Chondrocyte (in vitro differentiated cells): ENCODE measurements around the gene ERFL. TPM values are rescaled to one million over a fixed set of nuclear protein-coding genes. Genes with fewer than 3 reads are reported as not detected.

Experiments used
- DNase-seq: peaks from one replicate; pipeline ENCODE4 v3.0.0; 2021; ENCODE audit warnings: mixed read lengths, low spot score
- H3K27ac Mint-ChIP-seq: one replicate; pipeline ENCODE4 v1.8.0; 2021; ENCODE audit warnings: mild to moderate bottlenecking, moderate library complexity, mixed read lengths; ENCODE audit not compliant: unreplicated experiment
- H3K27me3 Mint-ChIP-seq: 2 replicates; pipeline ENCODE4 v1.8.0; 2021; ENCODE audit warnings: low read depth, mixed read lengths
- H3K36me3 Mint-ChIP-seq: 2 replicates; pipeline ENCODE4 v1.8.0; 2021; ENCODE audit warnings: low read depth, mixed read lengths
- H3K4me1 Mint-ChIP-seq: 2 replicates; pipeline ENCODE4 v1.8.0; 2021; ENCODE audit warnings: low read depth, mild to moderate bottlenecking, mixed read lengths
- H3K4me3 Mint-ChIP-seq: one replicate; pipeline ENCODE4 v1.8.0; 2021; ENCODE audit warnings: mild to moderate bottlenecking, moderate library complexity, mixed read lengths; ENCODE audit not compliant: unreplicated experiment
- H3K9me3 Mint-ChIP-seq: 2 replicates; pipeline ENCODE4 v1.8.0; 2021; ENCODE audit warnings: low read depth, mixed read lengths
- total RNA-seq: library from RNA; stranded (reverse); gene quantifications from 3 replicates; pipeline ENCODE4 v1.2.1, GENCODE V29; 2021
- TF ChIP-seq, protein P1 (sequence below): fragments of 200-600 bp; sonication (generic); IDR thresholded peaks from 2 replicates; pipeline ENCODE4 v1.5.0; 2021; ENCODE audit warnings: antibody characterized with exemption, mild to moderate bottlenecking, moderate library complexity

The ERFL gene
- total RNA-seq, 1 donor from 2014 or later: 0.35 TPM

DNA sequence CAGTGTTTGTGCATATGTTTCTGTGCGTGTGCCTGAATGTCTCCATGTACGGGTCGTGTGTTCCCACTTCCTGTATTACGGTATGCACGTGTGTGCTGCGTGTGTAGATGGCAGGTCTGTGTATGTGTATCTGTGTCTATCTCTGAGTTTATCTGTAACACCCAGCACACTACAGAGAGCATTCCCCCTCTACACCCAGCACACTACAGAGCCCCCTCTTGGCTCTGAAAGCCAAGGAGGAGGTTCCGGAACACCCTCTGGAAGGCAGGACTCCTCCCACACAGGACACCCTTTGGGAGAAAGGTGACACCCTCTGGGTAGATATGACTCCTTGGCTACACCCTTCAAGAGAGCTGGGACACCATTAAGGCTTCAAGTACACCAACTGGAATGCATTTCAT, 2.1 kb upstream of the ERFL start:
- Mint-ChIP-seq H3K27ac (no peak overlapping the region), H3K36me3 (peaks cover 3% of the 10 kb centered on the region), H3K9me3 (no peaks in the 10 kb centered on the region), H3K4me3 (no peak overlapping the region), H3K27me3 (peaks cover 54% of the 10 kb centered on the region), H3K4me1 (peaks cover 7% of the 10 kb centered on the region)
- TF ChIP-seq, protein P1, sequence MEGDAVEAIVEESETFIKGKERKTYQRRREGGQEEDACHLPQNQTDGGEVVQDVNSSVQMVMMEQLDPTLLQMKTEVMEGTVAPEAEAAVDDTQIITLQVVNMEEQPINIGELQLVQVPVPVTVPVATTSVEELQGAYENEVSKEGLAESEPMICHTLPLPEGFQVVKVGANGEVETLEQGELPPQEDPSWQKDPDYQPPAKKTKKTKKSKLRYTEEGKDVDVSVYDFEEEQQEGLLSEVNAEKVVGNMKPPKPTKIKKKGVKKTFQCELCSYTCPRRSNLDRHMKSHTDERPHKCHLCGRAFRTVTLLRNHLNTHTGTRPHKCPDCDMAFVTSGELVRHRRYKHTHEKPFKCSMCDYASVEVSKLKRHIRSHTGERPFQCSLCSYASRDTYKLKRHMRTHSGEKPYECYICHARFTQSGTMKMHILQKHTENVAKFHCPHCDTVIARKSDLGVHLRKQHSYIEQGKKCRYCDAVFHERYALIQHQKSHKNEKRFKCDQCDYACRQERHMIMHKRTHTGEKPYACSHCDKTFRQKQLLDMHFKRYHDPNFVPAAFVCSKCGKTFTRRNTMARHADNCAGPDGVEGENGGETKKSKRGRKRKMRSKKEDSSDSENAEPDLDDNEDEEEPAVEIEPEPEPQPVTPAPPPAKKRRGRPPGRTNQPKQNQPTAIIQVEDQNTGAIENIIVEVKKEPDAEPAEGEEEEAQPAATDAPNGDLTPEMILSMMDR: no peak
- DNase-seq: no peak

DNA sequence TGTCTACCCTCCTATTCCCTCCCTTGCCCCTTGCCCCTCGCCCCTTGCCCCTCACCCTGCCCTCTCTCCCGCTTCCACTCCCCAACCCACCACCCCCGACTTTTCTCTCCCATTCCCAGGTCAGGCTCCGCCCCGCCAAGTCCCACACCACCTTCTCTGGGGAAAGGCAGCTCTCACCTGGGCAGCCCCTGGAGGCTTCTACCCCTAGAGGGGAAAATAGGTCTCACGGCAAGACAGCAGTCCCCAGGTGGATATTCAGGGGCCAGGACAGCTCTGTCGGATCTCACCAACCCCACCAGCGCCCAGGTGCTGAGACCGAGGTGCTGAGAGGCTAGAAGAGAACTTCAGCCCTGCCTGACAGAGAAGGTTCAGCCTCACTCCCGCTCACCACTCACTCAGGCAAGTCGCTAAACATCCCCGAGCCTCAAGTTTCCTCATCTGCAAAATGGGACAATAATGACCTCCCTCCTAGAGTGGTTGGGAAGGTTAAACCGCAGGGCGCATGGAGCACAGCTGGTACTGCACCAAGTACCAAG, 1.4 kb upstream of the ERFL start:
- Mint-ChIP-seq H3K36me3 (peaks cover 3% of the 10 kb centered on the region), H3K9me3 (no peaks in the 10 kb centered on the region), H3K4me3 (no peak overlapping the region), H3K4me1 (peaks cover 7% of the 10 kb centered on the region), H3K27ac (no peak overlapping the region), H3K27me3 (peaks cover 48% of the 10 kb centered on the region)
- TF ChIP-seq, protein P1: no peak
- DNase-seq: no peak

GRCh38 chr19:41928754-41929535, 696 bp upstream of the ERFL start:
- Mint-ChIP-seq H3K4me3 (peak overlapping the region; percentile 59), H3K36me3 (peaks cover 3% of the 10 kb centered on the region), H3K27ac (no peak overlapping the region), H3K27me3 (peaks cover 43% of the 10 kb centered on the region), H3K4me1 (peaks cover 7% of the 10 kb centered on the region), H3K9me3 (no peaks in the 10 kb centered on the region)
- TF ChIP-seq, protein P1: peak; percentile 20
- DNase-seq: no peak

GRCh38 chr19:41927497-41928192, 604 bp downstream of the ERFL start:
- Mint-ChIP-seq H3K36me3 (peaks cover 3% of the 10 kb centered on the region), H3K27ac (no peak overlapping the region), H3K27me3 (peaks cover 39% of the 10 kb centered on the region), H3K9me3 (no peaks in the 10 kb centered on the region), H3K4me1 (peaks cover 7% of the 10 kb centered on the region), H3K4me3 (peak overlapping the region; percentile 75)
- DNase-seq: no peak
- TF ChIP-seq, protein P1: no peak

- Mint-ChIP-seq H3K36me3 (peaks cover 3% of the 10 kb centered on the region), H3K9me3 (no peaks in the 10 kb centered on the region), H3K27me3 (peaks cover 40% of the 10 kb centered on the region), H3K4me3 (no peak overlapping the region), H3K4me1 (peaks cover 7% of the 10 kb centered on the region), H3K27ac (no peak overlapping the region)
- TF ChIP-seq, protein P1: no peak
- no peak for DNase-seq
Observed at GRCh38 chr19:41926763-41927496, 1.3 kb downstream of the ERFL start.
